Activated CD4-positive, CD25-positive, alpha-beta regulatory T cell (primary cell): ENCODE results near the gene DCUN1D3.
A peak's percentile ranks its signal among the peaks of the same experiment; 100 is the strongest.
"Not testable (repeated sequence)": the region's sequence is repeated elsewhere in the genome, so short reads cannot be mapped to it uniquely, and the experiment has no call there.

Experiments
- DNase-seq, 4 experiments: peaks; one replicate each; lab custom pipeline; 2025; lab: John Stamatoyannopoulos, UW

DCUN1D3 gene

GRCh38 chr16:20900299-20901067, at the start of gene DCUN1D3, which contains the start of gene LYRM1:
Gene DCUN1D3, minus strand, starts transcription at chr16:20900358. Its CDS starts 37,820 bp downstream, at chr16:20862538.
Gene LYRM1, plus strand, starts transcription at chr16:20900771. Its CDS starts 14,785 bp downstream, at chr16:20915556.
- DNase-seq, result peak; percentile 56 to 77 (median 62)

GRCh38 chr16:20949660-20950059, 49.5 kb upstream of the DCUN1D3 start:
- DNase-seq, result no peak

- no peak for DNase-seq
Observed at GRCh38 chr16:20948444-20948843, 48.3 kb upstream of the DCUN1D3 start.

GRCh38 chr16:20946015-20946629, 46.0 kb upstream of the DCUN1D3 start:
- DNase-seq, result no peak

GRCh38 chr16:20945575-20945875, 45.4 kb upstream of the DCUN1D3 start:
- DNase-seq, result not testable (repeated sequence)

- DNase-seq, result peak in 2 of 4 experiments; percentile 15 to 47
Observed at GRCh38 chr16:20944861-20945574, 44.9 kb upstream of the DCUN1D3 start.

GRCh38 chr16:20942256-20942655, 42.1 kb upstream of the DCUN1D3 start:
- no peak for DNase-seq

- no peak for DNase-seq
Observed at GRCh38 chr16:20941636-20941926, 41.4 kb upstream of the DCUN1D3 start.

- DNase-seq, result no peak
Observed at GRCh38 chr16:20940871-20941635, 40.9 kb upstream of the DCUN1D3 start.

GRCh38 chr16:20939611-20940010, 39.5 kb upstream of the DCUN1D3 start:
- DNase-seq, result no peak

GRCh38 chr16:20938426-20938825, 38.3 kb upstream of the DCUN1D3 start:
- DNase-seq, result no peak

GRCh38 chr16:20937736-20938135, 37.6 kb upstream of the DCUN1D3 start:
- DNase-seq, result no peak

GRCh38 chr16:20933589-20933988, 33.4 kb upstream of the DCUN1D3 start:
- no peak for DNase-seq

GRCh38 chr16:20931066-20931600, 31.0 kb upstream of the DCUN1D3 start:
- no peak for DNase-seq

GRCh38 chr16:20930365-20930690, 30.2 kb upstream of the DCUN1D3 start:
- no peak for DNase-seq

GRCh38 chr16:20929676-20930364, 29.7 kb upstream of the DCUN1D3 start:
- not testable (repeated sequence) for DNase-seq

- no peak for DNase-seq
Observed at GRCh38 chr16:20928774-20929411, 28.7 kb upstream of the DCUN1D3 start.

- DNase-seq, result no peak
Observed at GRCh38 chr16:20925751-20926150, 25.6 kb upstream of the DCUN1D3 start.

GRCh38 chr16:20923876-20924275, 23.7 kb upstream of the DCUN1D3 start:
- no peak for DNase-seq

GRCh38 chr16:20920799-20921198, 20.6 kb upstream of the DCUN1D3 start:
- DNase-seq, result no peak

GRCh38 chr16:20920091-20920490, 19.9 kb upstream of the DCUN1D3 start:
- no peak for DNase-seq
